Endothelial cell of umbilical vein (primary cell): ENCODE measurements around the gene SUCLG2. TPM values are rescaled to one million over a fixed set of nuclear protein-coding genes. Genes with fewer than 3 reads are reported as not detected.

Experiments
- BruUV-seq: library from RNA; stranded (reverse); fragments of 400-500 nt; replicated peaks from 2 replicates; lab custom pipeline; 2021; lab: Mats Ljungman, UMichigan
- CTCF ChIA-PET: fragments of 300-600, 350-600 bp; sonication (Branson Sonifier 250); formaldehyde crosslinking; loops from one replicate; lab custom pipeline; 2021; ENCODE audit warnings: antibody characterized with exemption, inconsistent platforms; lab: Charles Lee
- POLR2A ChIA-PET: fragments of 300-600, 350-600 bp; sonication (Branson Sonifier 250); formaldehyde crosslinking; loops from one replicate; lab custom pipeline; 2021; ENCODE audit warnings: antibody characterized with exemption, inconsistent platforms; lab: Charles Lee
- DNase-seq: peaks from one replicate; pipeline ENCODE4 v3.0.0-alpha.2; 2011; ENCODE audit warnings: low read depth, low spot score
- FAIRE-seq: peaks from 2 replicates; lab custom pipeline; 2011; peaks lifted over from hg19 to GRCh38; lab: Jason Lieb, UNC
- H2AFZ ChIP-seq: 2 replicates; pipeline ENCODE4 v1.6.0; 2012; ENCODE audit warnings: low read depth, low read length, control low read depth, inconsistent platforms
- H3K27ac ChIP-seq: 2 replicates; pipeline ENCODE4 v1.5.1; 2011; ENCODE audit warnings: low read depth, mild to moderate bottlenecking, control low read depth, low read length, moderate library complexity; ENCODE audit not compliant: insufficient read depth
- H3K27me3 ChIP-seq, 2 experiments: 2 replicates each; pipeline versions ENCODE4 v1.6.0 to v1.6.1; 2011; ENCODE audit warnings: low read length in 2 of 2, mixed read lengths in 1 of 2; ENCODE audit not compliant: control insufficient read depth in 2 of 2, insufficient read depth in 2 of 2
- H3K36me3 ChIP-seq, 2 experiments: 2 replicates in 1 of 2; 3 replicates in 1 of 2; pipeline ENCODE4 v1.5.1; 2011; ENCODE audit warnings: low read length in 2 of 2, mild to moderate bottlenecking in 1 of 2, moderate library complexity in 1 of 2; ENCODE audit not compliant: control insufficient read depth in 2 of 2, insufficient read depth in 2 of 2; ENCODE audit errors: extremely low read depth in 1 of 2
- H3K4me1 ChIP-seq: 3 replicates; pipeline ENCODE4 v1.5.1; 2011; ENCODE audit warnings: mild to moderate bottlenecking, low read length; ENCODE audit not compliant: control insufficient read depth, insufficient read depth; ENCODE audit errors: extremely low read depth
- H3K4me2 ChIP-seq: 2 replicates; pipeline ENCODE4 v1.6.1; 2011; ENCODE audit warnings: low read length, control low read depth, mixed read lengths; ENCODE audit not compliant: insufficient read depth
- H3K4me3 ChIP-seq, 3 experiments: fragments of 200-600 bp in 1 of 3; sonication (generic), shearing (Covaris generic) in 1 of 3; replicated peaks in 1 of 3; 2 replicates each; pipeline ENCODE4 v1.5.1; 2011 to 2016; ENCODE audit warnings: control low read depth in 3 of 3, low read length in 3 of 3, mild to moderate bottlenecking in 2 of 3, inconsistent platforms in 1 of 3, low read depth in 1 of 3, moderate library complexity in 1 of 3; ENCODE audit not compliant: insufficient read depth in 1 of 3
- H3K79me2 ChIP-seq: 2 replicates; pipeline ENCODE4 v1.6.0; 2012; ENCODE audit warnings: low read length, inconsistent platforms; ENCODE audit not compliant: control insufficient read depth, insufficient read depth
- H3K9ac ChIP-seq: replicated peaks from 2 replicates; pipeline ENCODE3; 2011; ENCODE audit warnings: low read length, control low read depth; ENCODE audit not compliant: insufficient read depth; ENCODE audit errors: extremely low read depth
- H3K9me1 ChIP-seq: replicated peaks from 3 replicates; pipeline ENCODE4 v1.6.0; 2011; ENCODE audit warnings: mild to moderate bottlenecking, low read length; ENCODE audit not compliant: control insufficient read depth, insufficient read depth; ENCODE audit errors: extremely low read depth
- H3K9me3 ChIP-seq: replicated peaks from 2 replicates; pipeline ENCODE4 v1.5.1; 2012; ENCODE audit warnings: low read length, inconsistent platforms; ENCODE audit not compliant: control insufficient read depth, insufficient read depth
- H4K20me1 ChIP-seq: replicated peaks from 2 replicates; pipeline ENCODE3; 2011; ENCODE audit warnings: mild to moderate bottlenecking, low read length; ENCODE audit not compliant: control insufficient read depth, insufficient read depth; ENCODE audit errors: extremely low read depth
- EZH2 ChIP-seq: IDR thresholded peaks from 2 replicates; pipeline ENCODE4 v1.6.1; 2012; ENCODE audit warnings: borderline replicate concordance, low read depth, mild to moderate bottlenecking, moderate library complexity, low read length, inconsistent platforms; ENCODE audit not compliant: severe bottlenecking
- FOS ChIP-seq: IDR thresholded peaks from 2 replicates; pipeline ENCODE4 v1.6.1; 2011; ENCODE audit warnings: mild to moderate bottlenecking, low read length, moderate library complexity, borderline replicate concordance; ENCODE audit not compliant: insufficient read depth
- GATA2 ChIP-seq: IDR thresholded peaks from 2 replicates; pipeline ENCODE4 v1.7.0; 2011; ENCODE audit warnings: low read depth, mild to moderate bottlenecking, moderate library complexity, mixed read lengths, low read length; ENCODE audit not compliant: insufficient read length, insufficient read depth
- JUN ChIP-seq: IDR thresholded peaks from 2 replicates; pipeline ENCODE4 v1.6.1; 2011; ENCODE audit warnings: borderline replicate concordance, low read depth; ENCODE audit not compliant: insufficient read length, insufficient read depth
- MAX ChIP-seq: IDR thresholded peaks from 2 replicates; pipeline ENCODE4 v1.6.1; 2011; ENCODE audit not compliant: insufficient read depth, insufficient read length
- MYC ChIP-seq: IDR thresholded peaks from one replicate; pipeline ENCODE4 v1.6.1; 2011; ENCODE audit warnings: mild to moderate bottlenecking, low read depth, low read length
- POLR2AphosphoS5 ChIP-seq: IDR thresholded peaks from 2 replicates; pipeline ENCODE4 v1.6.1; 2012; ENCODE audit warnings: low read depth, mild to moderate bottlenecking, control low read depth, low read length, moderate library complexity; ENCODE audit not compliant: insufficient read depth
- dilution Hi-C: fragments of 300-500 bp; cut with MboI; formaldehyde crosslinking; loops from one replicate; pipeline ENCODE4 v1.15.0; 2019; ENCODE audit warnings: low sequenced_read_pairs; ENCODE audit not compliant: extremely low pct_ligation_motif_present
- intact Hi-C: fragments of 100-400 bp; cut with micrococcal nuclease; formaldehyde crosslinking; loops from one replicate; pipeline ENCODE4 v1.10.0; 2022
- polyA plus RNA-seq, 4 experiments: library from polyadenylated mRNA; depleted of rRNA in 3 of 4; stranded (reverse) in 3 of 4; unstranded in 1 of 4; fragments of >200 nt; gene quantifications; 2 replicates each; pipeline versions ENCODE4 v1.2.1 to v1.2.3, GENCODE V29; 2011 to 2012; ENCODE audit warnings: missing spikeins in 1 of 4
- total RNA-seq: library from RNA; stranded (reverse); gene quantifications from 2 replicates; pipeline ENCODE4 v1.2.3, GENCODE V29; 2021

Gene SUCLG2
- total and polyA plus RNA-seq, 2 donors (not counting 3 experiments of a cell fraction or from before 2014, with no cell fraction given) = 8.1 to 38.3 TPM

- Histone ChIP-seq H3K9ac (no peak overlapping the region), H3K9me3 (no peaks in the 10 kb centered on the region), H3K4me3 (no peak overlapping the region), H3K27me3 (peaks cover 0 to 3% of the 10 kb centered on the region in 2 experiments), H4K20me1 (no peaks in the 10 kb centered on the region), H2AFZ (no peak overlapping the region), H3K79me2 (no peaks in the 10 kb centered on the region), H3K4me1 (no peaks in the 10 kb centered on the region), H3K36me3 (no peaks in the 10 kb centered on the region), H3K9me1 (no peaks in the 10 kb centered on the region), H3K4me2 (no peak overlapping the region), H3K27ac (no peak overlapping the region)
- BruUV-seq = no TSS peak
- TF ChIP-seq POLR2AphosphoS5 = no peak
- TF ChIP-seq MYC = no peak
- TF ChIP-seq JUN = no peak
- TF ChIP-seq MAX = no peak
- no peak for TF ChIP-seq FOS
- no peak for TF ChIP-seq EZH2
- TF ChIP-seq GATA2 = no peak
- FAIRE-seq = no peak
- dilution Hi-C loops = no loop called here
- DNase-seq = no peak
- POLR2A ChIA-PET = no interaction called here
- intact Hi-C loops = no loop called here
- CTCF ChIA-PET = no interaction called here
Measured at GRCh38 chr3:67689806-67690205, 35.4 kb upstream of the SUCLG2 start.

DNA sequence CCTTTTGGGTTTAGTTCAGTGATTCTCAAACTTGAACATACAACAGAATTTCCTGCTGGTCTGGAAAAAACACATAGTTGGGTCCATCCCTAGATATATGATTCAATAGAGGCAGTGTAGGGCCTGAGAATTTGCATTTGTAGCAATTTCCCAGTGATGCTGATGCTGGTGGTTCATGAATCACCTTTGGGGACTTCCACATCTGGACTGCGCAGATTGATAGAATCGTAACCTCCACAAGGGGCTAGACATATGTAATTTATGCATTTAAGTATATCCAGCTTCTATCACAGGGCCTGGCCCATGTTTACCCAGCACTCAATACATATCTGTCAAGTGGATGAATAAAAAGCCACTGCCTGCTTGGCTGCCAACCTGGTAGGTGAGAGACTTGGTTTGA is 33.8 kb upstream of the SUCLG2 start:
- POLR2A ChIA-PET = no interaction called here
- no peak overlapping the region for H3K27ac ChIP-seq
- dilution Hi-C loops = no loop called here
- H3K4me2 ChIP-seq = no peak overlapping the region
- H2AFZ ChIP-seq = no peak overlapping the region
- intact Hi-C loops = no loop called here
- H3K4me1 ChIP-seq = no peaks in the 10 kb centered on the region
- no peak for DNase-seq
- TF ChIP-seq GATA2 = no peak
- TF ChIP-seq POLR2AphosphoS5 = no peak
- no peak for TF ChIP-seq MAX
- no peak for TF ChIP-seq JUN
- TF ChIP-seq EZH2 = no peak
- no peaks in the 10 kb centered on the region for H3K36me3 ChIP-seq
- no peaks in the 10 kb centered on the region for H4K20me1 ChIP-seq
- peaks cover 0 to 3% of the 10 kb centered on the region in 2 experiments for H3K27me3 ChIP-seq
- no peak overlapping the region for H3K9ac ChIP-seq
- CTCF ChIA-PET = no interaction called here
- no peaks in the 10 kb centered on the region for H3K9me3 ChIP-seq
- H3K9me1 ChIP-seq = no peaks in the 10 kb centered on the region
- no peaks in the 10 kb centered on the region for H3K79me2 ChIP-seq
- H3K4me3 ChIP-seq = no peak overlapping the region
- no peak for FAIRE-seq
- no TSS peak for BruUV-seq
